DND-41 (cell line): ENCODE results near the gene PPP6R2.
"Not testable (repeated sequence)": the region's sequence is repeated elsewhere in the genome, so short reads cannot be mapped to it uniquely, and the experiment has no call there.

ENCODE experiments used
- ATAC-seq: fragments of 200-7000 bp; cut with Tn5 transposase; 3 replicates; pipeline ENCODE4 v1.9.1; 2021; ENCODE audit warnings: low read depth; ENCODE audit not compliant: insufficient read depth
- DNase-seq: peaks from one replicate; pipeline ENCODE4 v3.0.0-alpha.2; 2020
- H2AFZ ChIP-seq: 2 replicates; pipeline ENCODE4 v1.6.0; 2012; ENCODE audit warnings: low read depth, low read length
- H3K27ac ChIP-seq: 2 replicates; pipeline ENCODE4 v1.5.1; 2012; ENCODE audit warnings: low read length, inconsistent platforms
- H3K27me3 ChIP-seq: fragments of 200-600 bp; sonication (generic); 2 replicates; pipeline ENCODE4 v1.6.0; 2012; ENCODE audit warnings: low read length, mild to moderate bottlenecking, inconsistent platforms; ENCODE audit not compliant: insufficient read depth, poor library complexity
- H3K36me3 ChIP-seq: 2 replicates; pipeline ENCODE4 v1.5.1; 2012; ENCODE audit warnings: low read length, inconsistent platforms; ENCODE audit not compliant: insufficient read depth
- H3K4me1 ChIP-seq: 2 replicates; pipeline ENCODE4 v1.5.1; 2012; ENCODE audit warnings: mild to moderate bottlenecking, low read length; ENCODE audit not compliant: insufficient read depth
- H3K4me2 ChIP-seq: 2 replicates; pipeline ENCODE4 v1.6.0; 2012; ENCODE audit warnings: mild to moderate bottlenecking, moderate library complexity, low read length, inconsistent platforms; ENCODE audit not compliant: insufficient read depth
- H3K4me3 ChIP-seq, 2 experiments: fragments of 200-600 bp in 1 of 2; shearing (Covaris generic) in 1 of 2; 2 replicates each; pipeline ENCODE4 v1.5.1; 2012 to 2016; ENCODE audit warnings: inconsistent platforms in 2 of 2, low read length in 2 of 2, mild to moderate bottlenecking in 2 of 2, low read depth in 1 of 2, moderate library complexity in 1 of 2
- H3K79me2 ChIP-seq: 2 replicates; pipeline ENCODE4 v1.6.0; 2012; ENCODE audit warnings: low read length, inconsistent platforms; ENCODE audit not compliant: insufficient read depth
- H3K9ac ChIP-seq: 2 replicates; pipeline ENCODE4 v1.6.0; 2012; ENCODE audit warnings: low read depth, mild to moderate bottlenecking, inconsistent platforms, low read length, moderate library complexity
- H3K9me3 ChIP-seq: 2 replicates; pipeline ENCODE4 v1.5.1; 2012; ENCODE audit warnings: low read length, moderate library complexity, mild to moderate bottlenecking, inconsistent platforms; ENCODE audit not compliant: insufficient read depth, severe bottlenecking
- H4K20me1 ChIP-seq: 2 replicates; pipeline ENCODE4 v1.6.0; 2012; ENCODE audit warnings: low read length; ENCODE audit not compliant: insufficient read depth
- EZH2 ChIP-seq: IDR thresholded peaks from 3 replicates; pipeline ENCODE4 v1.6.1; 2012; ENCODE audit warnings: borderline replicate concordance, low read depth, mild to moderate bottlenecking, moderate library complexity, low read length, inconsistent platforms; ENCODE audit not compliant: severe bottlenecking
- TF ChIP-seq, protein P1 (sequence below): IDR thresholded peaks from 2 replicates; pipeline ENCODE4 v1.5.1; 2012; ENCODE audit warnings: borderline replicate concordance, low read length, moderate library complexity, mild to moderate bottlenecking; ENCODE audit not compliant: poor library complexity, severe bottlenecking; ENCODE audit errors: extremely low read depth

PPP6R2 gene

GRCh38 chr22:50376085-50376651 is 33.0 kb downstream of the PPP6R2 start:
- no peak overlapping the region for H3K4me3 ChIP-seq
- H3K9ac ChIP-seq, result no peak overlapping the region
- DNase-seq (no peak), ATAC-seq (no peak)
- H3K27ac ChIP-seq, result no peak overlapping the region
- no peak overlapping the region for H2AFZ ChIP-seq
- no peaks in the 10 kb centered on the region for H3K27me3 ChIP-seq
- H3K9me3 ChIP-seq, result no peaks in the 10 kb centered on the region
- H3K36me3 ChIP-seq, result peaks cover 69% of the 10 kb centered on the region
- no peaks in the 10 kb centered on the region for H3K4me1 ChIP-seq
- TF ChIP-seq EZH2, result no peak
- TF ChIP-seq, protein P1, sequence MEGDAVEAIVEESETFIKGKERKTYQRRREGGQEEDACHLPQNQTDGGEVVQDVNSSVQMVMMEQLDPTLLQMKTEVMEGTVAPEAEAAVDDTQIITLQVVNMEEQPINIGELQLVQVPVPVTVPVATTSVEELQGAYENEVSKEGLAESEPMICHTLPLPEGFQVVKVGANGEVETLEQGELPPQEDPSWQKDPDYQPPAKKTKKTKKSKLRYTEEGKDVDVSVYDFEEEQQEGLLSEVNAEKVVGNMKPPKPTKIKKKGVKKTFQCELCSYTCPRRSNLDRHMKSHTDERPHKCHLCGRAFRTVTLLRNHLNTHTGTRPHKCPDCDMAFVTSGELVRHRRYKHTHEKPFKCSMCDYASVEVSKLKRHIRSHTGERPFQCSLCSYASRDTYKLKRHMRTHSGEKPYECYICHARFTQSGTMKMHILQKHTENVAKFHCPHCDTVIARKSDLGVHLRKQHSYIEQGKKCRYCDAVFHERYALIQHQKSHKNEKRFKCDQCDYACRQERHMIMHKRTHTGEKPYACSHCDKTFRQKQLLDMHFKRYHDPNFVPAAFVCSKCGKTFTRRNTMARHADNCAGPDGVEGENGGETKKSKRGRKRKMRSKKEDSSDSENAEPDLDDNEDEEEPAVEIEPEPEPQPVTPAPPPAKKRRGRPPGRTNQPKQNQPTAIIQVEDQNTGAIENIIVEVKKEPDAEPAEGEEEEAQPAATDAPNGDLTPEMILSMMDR, result no peak
- 0 out of 2 replicates have a peak, but pooled peaks cover under 1% of the 10 kb centered on the region for H4K20me1 ChIP-seq
- H3K79me2 ChIP-seq, result peaks cover 42% of the 10 kb centered on the region
- no peak overlapping the region for H3K4me2 ChIP-seq

- not testable (repeated sequence) for H3K9ac ChIP-seq, H3K4me3 ChIP-seq, ATAC-seq, H3K27me3 ChIP-seq, H3K4me2 ChIP-seq, H2AFZ ChIP-seq, H4K20me1 ChIP-seq, H3K9me3 ChIP-seq, DNase-seq, H3K27ac ChIP-seq, H3K4me1 ChIP-seq
- Histone ChIP-seq H3K36me3 (peaks cover 33% of the 10 kb centered on the region), H3K79me2 (peaks cover 56% of the 10 kb centered on the region)
These were observed 38.0 kb downstream of the PPP6R2 start for GRCh38 chr22:50381021-50381555.

- Histone ChIP-seq H3K27ac (no peak overlapping the region), H3K4me1 (no peaks in the 10 kb centered on the region), H3K4me2 (no peak overlapping the region), H4K20me1 (peaks cover 43% of the 10 kb centered on the region), H3K4me3 (no peak overlapping the region), H3K79me2 (peaks cover 51% of the 10 kb centered on the region), H3K36me3 (peaks cover 68% of the 10 kb centered on the region), H2AFZ (no peak overlapping the region), H3K9ac (no peak overlapping the region), H3K9me3 (no peaks in the 10 kb centered on the region), H3K27me3 (no peaks in the 10 kb centered on the region)
- DNase-seq, result no peak
- no peak for TF ChIP-seq EZH2
- TF ChIP-seq, protein P1, result no peak
- ATAC-seq, result no peak
These were observed 53.7 kb downstream of the PPP6R2 start for GRCh38 chr22:50396751-50397370.

DNA sequence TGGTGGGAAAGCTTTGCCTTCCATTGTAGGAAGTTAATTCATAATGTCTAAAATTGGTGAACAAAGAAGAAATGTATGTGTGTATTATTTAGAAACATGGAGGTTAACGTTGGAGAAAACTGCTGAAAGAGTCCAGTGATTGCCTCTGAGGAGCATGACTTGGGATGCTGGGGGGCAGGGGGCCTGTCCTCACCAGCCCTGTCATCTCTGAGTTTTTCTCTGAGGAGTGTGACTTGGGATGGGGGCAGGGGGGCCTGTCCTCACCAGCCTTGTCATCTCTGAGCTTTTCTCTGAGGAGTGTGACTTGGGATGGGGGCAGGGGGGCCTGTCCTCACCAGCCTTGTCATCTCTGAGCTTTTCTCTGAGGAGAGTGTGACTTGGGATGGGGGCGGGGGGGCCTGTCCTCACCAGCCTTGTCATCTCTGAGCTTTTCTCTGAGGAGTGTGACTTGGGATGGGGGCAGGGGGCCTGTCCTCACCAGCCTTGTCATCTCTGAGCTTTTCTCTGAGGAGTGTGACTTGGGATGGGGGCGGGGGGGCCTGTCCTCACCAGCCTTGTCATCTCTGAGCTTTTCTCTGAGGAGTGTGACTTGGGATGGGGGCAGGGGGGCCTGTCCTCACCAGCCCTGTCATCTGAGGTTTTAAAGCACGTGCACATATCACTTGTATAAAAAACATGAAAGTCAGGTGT is 54.4 kb downstream of the PPP6R2 start:
- Histone ChIP-seq H3K79me2 (peaks cover 51% of the 10 kb centered on the region), H3K36me3 (peaks cover 68% of the 10 kb centered on the region), H4K20me1 (peaks cover 39% of the 10 kb centered on the region)
- ATAC-seq, H2AFZ ChIP-seq, H3K4me1 ChIP-seq, H3K27me3 ChIP-seq, H3K4me3 ChIP-seq, H3K9ac ChIP-seq, H3K4me2 ChIP-seq, H3K27ac ChIP-seq, DNase-seq, H3K9me3 ChIP-seq: not testable (repeated sequence)
